GM19193 (cell line): ENCODE data around the gene KLHL10.
A peak's percentile ranks its signal among the peaks of the same experiment; 100 is the strongest.

Experiments used
- POLR2A ChIP-seq: IDR thresholded peaks from 4 replicates; pipeline ENCODE4 v1.6.1; 2011; ENCODE audit not compliant: insufficient read depth, insufficient read length; ENCODE audit errors: extremely low read depth

KLHL10 gene

DNA sequence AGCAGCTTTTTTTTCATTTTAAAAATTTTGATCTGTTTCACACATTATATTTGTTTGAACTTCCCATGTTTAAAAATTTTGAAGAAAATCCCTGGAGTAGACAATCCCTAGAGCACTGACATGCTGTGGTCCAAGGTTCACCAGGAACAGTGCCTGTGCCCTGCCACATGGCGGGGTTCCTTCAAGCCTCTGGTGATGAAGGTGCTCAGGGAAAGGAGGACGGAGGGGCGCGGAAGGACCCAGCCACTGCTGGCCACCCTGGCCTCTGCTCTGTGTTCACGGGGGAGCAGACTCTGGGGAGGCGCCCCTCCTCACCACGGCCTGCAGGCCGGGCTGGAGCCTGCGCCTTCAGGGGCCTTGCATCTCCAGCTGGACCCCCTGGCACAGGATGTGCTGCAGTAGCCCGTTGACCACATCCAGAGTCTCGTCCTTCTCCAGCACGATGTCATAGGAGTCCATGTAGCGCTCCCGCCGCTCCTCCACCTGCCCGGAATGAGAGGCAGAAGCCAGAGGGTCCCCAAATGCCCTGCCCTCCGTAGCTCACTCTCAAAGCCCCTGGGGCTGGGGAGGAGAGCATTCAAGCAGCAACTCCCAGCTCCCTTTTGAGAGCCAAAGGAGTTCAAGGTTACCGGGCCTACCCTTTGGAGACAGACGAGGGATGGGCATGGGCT lies 12.3 kb upstream of the KLHL10 start:
- no peak for TF ChIP-seq POLR2A

DNA sequence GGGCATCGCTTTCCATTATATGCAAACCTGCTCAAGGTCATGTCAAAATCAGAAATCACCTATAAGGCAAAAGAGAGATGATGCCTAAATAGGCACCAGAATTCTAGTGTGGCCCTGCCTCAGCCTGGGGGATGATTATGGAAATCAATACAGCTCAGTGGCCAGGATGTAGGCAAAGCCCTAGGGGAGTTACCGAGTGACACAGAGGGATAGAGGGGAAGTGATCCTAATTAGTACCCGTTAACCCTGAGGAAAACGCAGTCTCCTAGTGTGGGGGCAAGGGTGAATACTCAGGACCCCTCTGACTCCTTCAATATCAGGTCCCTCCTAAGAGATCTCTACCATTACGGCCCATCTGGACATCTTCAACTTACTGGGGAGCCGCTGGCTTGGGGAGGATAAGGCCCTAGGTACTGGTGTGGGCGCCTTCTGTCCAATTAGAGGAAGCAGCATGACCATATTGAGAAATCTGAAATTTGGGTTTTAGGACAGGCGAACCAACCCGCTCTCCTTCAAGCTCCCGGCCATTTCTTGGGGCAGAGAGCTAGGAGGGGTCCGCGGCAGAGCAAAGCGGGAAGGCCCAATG lies 2.3 kb upstream of the KLHL10 start:
- TF ChIP-seq POLR2A, result no peak

DNA sequence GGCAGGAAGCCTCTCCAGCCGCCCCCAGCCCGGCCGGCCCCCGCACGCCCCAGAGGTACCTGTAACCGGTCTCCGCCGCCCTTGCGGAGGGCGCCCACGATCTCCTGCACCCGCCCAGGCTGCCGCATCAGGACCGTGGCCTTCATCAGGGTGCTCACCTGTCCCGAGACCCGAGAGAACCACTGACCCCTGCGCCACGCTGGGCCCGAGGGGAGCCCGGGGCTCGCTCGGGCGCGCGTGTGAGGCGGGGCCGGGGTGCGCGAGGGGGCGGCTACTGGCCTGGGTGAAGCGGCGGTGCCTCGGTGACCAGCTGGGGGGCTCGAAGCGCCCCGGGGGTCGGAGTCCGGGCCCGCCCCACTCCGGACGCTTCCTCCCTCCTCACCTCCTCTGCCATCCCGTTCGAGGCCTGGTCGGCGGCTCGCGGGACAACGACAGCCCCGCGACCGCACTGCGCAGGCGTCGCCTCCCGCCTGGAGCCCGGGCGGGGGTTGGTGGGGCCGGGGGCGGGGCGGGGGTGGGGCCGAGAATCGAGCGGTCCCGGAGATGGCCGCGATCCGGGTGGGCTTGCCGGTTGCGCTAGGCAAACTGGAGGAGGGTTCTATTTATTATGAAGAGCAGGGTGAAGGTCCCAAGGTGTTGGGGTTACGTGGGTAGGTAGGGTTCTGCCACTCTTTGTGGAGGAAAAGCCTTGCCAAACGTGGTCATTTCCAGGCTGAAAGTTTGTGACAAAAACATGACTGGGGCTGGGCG lies 1.6 kb upstream of the KLHL10 start, which contains the start of gene NT5C3B:
Gene NT5C3B, minus strand, starts transcription at position 433 of the 750 bp plus-strand sequence. Its CDS starts 39 bp downstream, at position 394.
- TF ChIP-seq POLR2A, result peak; percentile 50

DNA sequence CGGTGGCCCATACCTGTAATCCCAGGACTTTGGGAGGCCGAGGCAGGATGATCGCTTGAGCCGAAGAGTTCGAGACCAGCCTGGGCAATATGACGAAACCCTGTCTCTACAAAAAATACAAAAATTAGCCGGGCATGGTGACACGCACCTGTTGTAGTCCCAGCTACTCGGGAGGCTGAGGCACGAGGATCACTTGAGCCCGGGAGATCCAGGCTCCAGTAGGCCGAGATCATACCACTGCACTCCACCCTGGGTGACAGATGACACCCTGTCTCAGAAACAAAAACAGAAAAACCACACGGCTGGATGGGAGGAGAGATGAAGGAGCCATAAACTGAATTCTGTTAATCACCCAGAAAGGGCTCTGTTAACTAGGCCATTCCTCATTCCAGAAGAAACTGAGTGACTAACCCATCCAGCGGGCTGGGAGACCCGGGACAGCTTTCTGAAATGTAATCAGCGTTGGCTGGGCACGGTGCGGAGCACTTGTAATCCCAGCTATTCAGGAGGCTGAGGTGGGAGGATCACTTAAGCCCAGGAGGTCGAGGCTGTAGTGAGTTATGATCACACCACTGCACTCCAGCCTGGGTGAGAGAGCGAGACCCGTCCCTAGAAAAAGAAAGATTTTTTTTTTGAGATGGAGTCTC lies 952 bp upstream of the KLHL10 start:
- no peak for TF ChIP-seq POLR2A

DNA sequence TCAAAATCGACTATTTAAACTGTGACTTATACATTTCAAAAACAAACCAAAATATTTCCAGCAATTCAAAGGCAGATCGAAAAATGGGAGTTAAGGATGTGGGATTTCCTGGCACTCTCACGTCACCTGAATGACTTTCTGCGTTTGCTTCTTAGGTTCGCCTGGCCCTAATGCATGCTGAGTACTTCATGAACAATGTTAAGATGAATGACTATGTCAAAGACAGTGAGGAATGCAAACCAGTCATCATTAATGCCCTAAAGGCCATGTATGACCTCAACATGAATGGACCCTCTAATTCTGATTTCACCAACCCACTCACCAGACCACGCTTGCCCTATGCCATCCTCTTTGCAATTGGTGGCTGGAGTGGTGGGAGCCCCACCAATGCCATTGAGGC lies 7.3 kb downstream of the KLHL10 start:
- no peak for TF ChIP-seq POLR2A

DNA sequence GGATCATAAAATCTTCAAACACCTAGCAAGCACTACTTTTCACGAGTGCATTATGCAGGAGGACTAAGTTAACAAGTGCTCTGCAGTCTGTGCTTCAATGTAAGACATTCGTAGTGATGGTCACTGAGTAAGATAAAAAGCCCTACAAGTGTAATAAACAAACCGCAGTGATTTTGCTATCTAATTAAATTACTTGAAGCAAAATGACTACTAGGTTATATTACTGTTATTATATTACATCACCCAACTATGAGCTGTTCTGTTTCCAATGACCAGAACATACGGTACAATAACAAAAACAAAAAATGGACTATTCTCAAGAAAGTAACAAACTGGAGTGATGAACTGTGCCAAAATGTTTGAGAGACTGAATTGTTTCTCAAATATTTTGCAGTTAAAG lies 11.2 kb downstream of the KLHL10 start:
- TF ChIP-seq POLR2A, result no peak

DNA sequence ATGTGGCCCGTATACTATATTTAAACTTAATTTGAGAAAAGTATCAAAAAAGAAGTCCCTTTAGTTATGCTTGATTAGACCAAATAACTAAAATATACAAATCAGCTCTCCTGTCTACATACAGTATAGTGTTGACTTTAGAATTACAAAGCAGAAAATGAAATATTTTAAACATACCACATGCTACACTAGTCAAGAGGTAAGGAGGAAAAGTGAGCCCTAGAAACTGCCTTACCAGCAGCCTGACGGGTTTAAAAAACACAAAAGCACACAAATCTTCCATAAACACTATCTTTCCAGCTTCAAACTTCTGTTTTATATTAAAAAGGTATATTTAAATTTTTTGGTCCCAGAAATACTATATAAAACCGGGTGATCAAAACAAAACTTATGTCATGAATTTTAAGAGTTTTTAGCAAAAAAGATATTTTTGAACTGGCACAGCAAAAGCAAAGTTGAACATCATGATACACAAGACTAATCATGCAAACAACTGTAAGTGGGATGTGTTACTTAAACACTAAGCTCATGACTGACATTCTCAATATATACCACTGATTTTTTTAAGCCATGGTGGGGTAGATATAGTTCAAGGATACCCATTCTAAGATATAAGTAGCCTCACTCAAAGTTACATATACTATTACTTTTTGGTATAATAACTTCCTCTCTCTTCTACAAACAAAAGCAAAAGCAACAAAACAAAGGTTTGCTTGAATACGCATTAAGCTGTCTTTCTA lies 11.8 kb downstream of the KLHL10 start:
- no peak for TF ChIP-seq POLR2A

DNA sequence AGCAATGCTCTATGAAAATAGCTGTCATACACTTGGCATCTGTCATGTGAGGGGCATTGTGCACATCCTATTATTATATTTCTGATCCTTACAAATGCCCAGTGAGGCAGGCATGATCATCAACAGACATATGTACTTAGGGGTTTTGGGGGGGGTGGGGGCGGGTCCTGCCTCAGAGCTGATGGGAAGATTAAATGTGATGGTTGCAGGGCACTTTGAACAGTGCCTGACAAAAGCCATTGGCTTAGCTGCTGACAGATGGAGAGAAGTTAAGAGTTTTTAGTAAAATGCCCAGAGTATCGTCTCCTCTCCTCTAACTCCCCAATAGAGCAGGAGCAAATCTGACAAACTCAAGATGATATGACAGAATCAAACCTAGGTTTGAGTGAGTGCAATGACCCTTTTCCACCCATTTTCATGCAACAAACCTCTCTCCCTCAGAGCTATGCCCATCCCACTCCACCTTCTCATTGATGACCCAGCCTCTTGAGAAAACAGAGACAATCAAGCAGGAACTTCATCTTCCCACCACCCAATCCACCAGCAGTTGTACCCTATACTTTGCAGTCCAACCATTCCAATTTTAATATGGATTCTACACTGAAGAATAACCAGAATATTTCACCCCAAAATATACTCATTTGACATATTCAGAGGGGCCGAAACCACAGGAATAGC lies 22.8 kb downstream of the KLHL10 start:
- no peak for TF ChIP-seq POLR2A

DNA sequence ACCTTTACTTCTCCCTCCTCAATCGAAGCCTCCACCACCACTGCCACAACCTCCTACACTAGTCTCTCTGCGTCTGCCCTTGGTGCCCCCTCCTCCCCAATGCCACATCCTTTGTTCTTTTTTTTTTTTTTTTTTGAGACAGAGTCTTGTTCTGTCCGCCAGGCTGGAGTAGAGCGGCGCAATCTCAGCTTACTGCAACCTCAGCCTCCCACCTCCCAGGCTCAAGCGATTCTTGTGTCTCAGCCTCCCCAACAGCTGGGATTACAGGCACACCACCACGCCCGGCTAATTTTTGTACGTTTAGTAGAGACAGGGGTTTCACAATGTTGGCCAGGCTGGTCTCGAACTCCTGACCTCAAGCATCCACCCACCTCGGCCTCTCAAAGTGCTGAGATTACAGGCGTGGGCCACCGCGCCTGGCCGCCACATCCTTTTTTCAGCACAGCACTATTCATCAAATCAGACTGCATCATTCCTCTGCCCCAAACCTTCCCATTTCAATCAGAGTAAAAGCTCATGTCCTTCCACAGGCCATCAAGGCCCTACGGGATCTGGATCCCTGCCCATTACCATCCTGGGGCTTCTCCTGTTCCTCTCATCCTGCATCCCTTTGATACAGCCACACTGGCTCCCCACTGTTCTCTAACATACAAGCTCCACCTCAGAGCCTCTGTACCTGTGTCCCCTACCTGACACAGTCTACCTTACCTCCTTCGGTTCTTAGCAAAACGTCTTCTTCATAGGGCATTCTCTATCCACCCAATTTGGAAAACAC lies 25.6 kb downstream of the KLHL10 start:
- TF ChIP-seq POLR2A, result no peak

DNA sequence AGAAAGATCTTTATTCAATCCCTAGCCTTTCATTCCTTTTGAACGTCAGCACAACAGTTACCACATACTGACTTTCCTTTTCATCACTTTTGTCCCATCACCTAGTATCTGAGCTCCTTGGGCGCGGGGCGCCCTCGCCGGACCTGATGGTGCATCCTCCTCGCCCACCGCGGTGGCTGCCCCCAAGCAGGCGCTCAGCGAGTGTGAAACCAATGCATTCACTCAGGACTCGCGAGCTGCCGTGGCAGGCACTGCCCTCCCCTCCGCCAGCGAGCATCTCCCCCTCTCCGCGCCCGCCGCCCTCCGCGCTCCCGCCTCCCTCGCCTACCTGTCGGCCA lies 26.8 kb downstream of the KLHL10 start:
- TF ChIP-seq POLR2A, result no peak

DNA sequence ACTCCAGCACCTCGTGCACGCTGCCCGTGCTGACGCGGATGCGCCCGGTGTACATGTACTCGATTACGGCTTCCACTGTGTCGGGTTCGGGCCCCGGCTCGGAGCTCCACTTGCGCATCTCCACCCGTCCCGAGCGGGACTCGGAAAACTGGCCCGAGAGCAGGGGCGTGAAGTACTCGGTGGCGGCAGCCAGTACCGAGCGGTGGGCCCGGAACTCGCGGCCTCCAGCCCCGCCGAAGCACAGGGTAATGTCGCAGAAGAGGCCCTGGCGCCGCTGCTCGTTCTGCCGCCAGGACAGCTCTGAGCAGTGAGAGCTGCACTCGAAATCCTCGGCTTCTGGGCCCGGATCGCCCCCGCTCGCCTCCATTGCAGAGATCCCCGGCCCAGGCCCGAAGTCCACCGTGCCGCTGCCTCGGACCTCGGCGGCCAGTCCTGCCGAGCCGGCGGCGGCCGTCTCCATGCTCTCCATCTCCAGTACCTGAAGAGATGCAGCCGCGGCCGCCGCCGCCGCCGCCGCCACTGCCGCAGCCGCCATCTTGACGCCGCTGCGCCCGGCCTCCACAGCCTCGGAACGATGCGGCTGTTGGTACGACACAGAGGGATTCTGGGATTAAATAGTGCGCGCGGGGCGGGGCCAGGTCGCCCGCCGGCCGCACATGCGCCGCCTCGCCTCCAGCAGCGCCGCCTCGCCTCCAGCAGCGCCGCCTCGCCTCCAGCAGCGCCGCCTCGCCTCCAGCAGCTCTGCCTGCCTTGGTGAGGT lies 27.4 kb downstream of the KLHL10 start, which contains the start of gene KLHL11:
Gene KLHL11, minus strand, starts transcription at position 588 of the 760 bp plus-strand sequence. Its CDS starts 53 bp downstream, at position 535.
- TF ChIP-seq POLR2A, result peak; percentile 96

DNA sequence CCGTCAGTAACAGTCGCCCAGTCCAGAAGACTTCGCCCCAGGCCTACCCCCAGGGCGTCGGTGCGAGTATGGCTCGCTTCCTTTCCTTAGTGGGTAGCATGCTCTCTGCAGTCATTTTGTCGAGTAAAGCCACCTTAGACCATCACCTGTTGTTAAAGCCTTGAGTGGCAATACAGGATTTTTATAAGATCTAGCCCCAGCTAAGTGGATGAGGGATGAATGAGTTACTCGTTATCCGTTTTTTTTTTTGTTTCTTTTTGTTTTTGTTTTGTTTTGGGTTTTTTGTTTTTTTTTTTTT lies 27.9 kb downstream of the KLHL10 start:
- no peak for TF ChIP-seq POLR2A

DNA sequence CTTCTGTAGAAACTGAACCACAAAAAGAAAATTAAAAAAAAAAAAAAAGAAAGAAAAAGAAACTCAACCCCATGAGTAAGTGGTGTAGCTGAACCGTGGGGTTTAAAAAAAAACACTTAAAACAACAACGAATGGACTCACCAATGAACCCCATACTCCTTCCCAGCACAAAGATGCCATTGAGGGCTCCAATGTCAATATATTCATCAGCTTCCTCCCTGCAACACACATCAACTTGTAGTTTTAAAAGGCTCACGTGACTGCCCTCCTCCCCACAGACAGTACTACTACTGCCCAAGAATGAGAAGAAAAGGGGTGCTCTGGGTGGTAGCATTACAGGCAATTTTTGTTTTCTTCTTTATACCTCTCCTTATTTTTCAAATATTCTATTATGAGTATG lies 30.9 kb downstream of the KLHL10 start:
- no peak for TF ChIP-seq POLR2A
